Ovary (tissue), 3 donors: ENCODE measurements around the gene TMEM126A.

ENCODE experiments used
- CTCF ChIP-seq, 3 donors: fragments of 450-650 bp in 2 of 3; fragments of 200-600 bp in 1 of 3; IDR thresholded peaks; one replicate each; pipeline versions ENCODE4 v1.5.1 to v1.8.0; 2016 to 2022; ENCODE audit warnings: antibody characterized with exemption in 3 of 3, mild to moderate bottlenecking in 1 of 3
- EP300 ChIP-seq: sonication (generic); formaldehyde crosslinking; IDR thresholded peaks from one replicate; pipeline ENCODE4 v1.6.1; 2017; ENCODE audit warnings: antibody characterized with exemption
- POLR2A ChIP-seq: fragments of 450-650 bp; IDR thresholded peaks from one replicate; pipeline ENCODE4 v1.6.1; 2017; ENCODE audit warnings: antibody characterized with exemption, mild to moderate bottlenecking, moderate library complexity
- donor health status: DM: no; HTN: no; CAD: no.

- TF ChIP-seq EP300, result no peak
- TF ChIP-seq CTCF (IDR thresholded peaks at IDR 0.05), result no peak
- TF ChIP-seq POLR2A, result no peak
These were observed 52.4 kb downstream of the TMEM126A start for GRCh38 chr11:85699957-85700741.
